Mesendoderm (in vitro differentiated cells): ENCODE results near the gene LMOD1.

Experiments used
- DNase-seq: peaks from one replicate; pipeline ENCODE4 v3.0.0; 2013
- H2AK5ac ChIP-seq: 2 replicates; pipeline ENCODE4 v1.6.1; 2013; ENCODE audit warnings: low read length, inconsistent platforms
- H2BK120ac ChIP-seq: 2 replicates; pipeline ENCODE4 v1.6.1; 2013; ENCODE audit warnings: low read depth, mild to moderate bottlenecking, low read length, moderate library complexity, mixed read lengths
- H2BK15ac ChIP-seq: replicated peaks from 2 replicates; pipeline ENCODE4 v1.6.1; 2013; ENCODE audit warnings: low read depth, mild to moderate bottlenecking, moderate library complexity
- H2BK5ac ChIP-seq: 2 replicates; pipeline ENCODE4 v1.6.1; 2013; ENCODE audit warnings: low read length, inconsistent platforms
- H3K18ac ChIP-seq: 2 replicates; pipeline ENCODE4 v1.6.1; 2013; ENCODE audit warnings: mild to moderate bottlenecking, low read length, mixed read lengths
- H3K23ac ChIP-seq: one replicate; pipeline ENCODE4 v1.6.1; 2013; ENCODE audit warnings: low read length
- H3K27ac ChIP-seq: 2 replicates; pipeline ENCODE4 v1.5.1; 2013; ENCODE audit warnings: low read depth, mild to moderate bottlenecking, inconsistent platforms, low read length, moderate library complexity
- H3K27me3 ChIP-seq: 2 replicates; pipeline ENCODE4 v1.6.1; 2013; ENCODE audit warnings: low read length, control low read depth, mild to moderate bottlenecking, inconsistent platforms; ENCODE audit not compliant: insufficient read depth, poor library complexity
- H3K36me3 ChIP-seq: 2 replicates; pipeline ENCODE4 v1.6.1; 2013; ENCODE audit warnings: low read length, inconsistent platforms; ENCODE audit not compliant: control insufficient read depth, insufficient read depth
- H3K4ac ChIP-seq: one replicate; pipeline ENCODE4 v1.6.1; 2013; ENCODE audit warnings: low read depth, mild to moderate bottlenecking, low read length, moderate library complexity
- H3K4me1 ChIP-seq: 2 replicates; pipeline ENCODE4 v1.6.1; 2013; ENCODE audit warnings: low read depth, low read length, inconsistent platforms; ENCODE audit not compliant: control insufficient read depth
- H3K4me2 ChIP-seq: 2 replicates; pipeline ENCODE4 v1.6.1; 2013; ENCODE audit warnings: low read length
- H3K4me3 ChIP-seq: 2 replicates; pipeline ENCODE4 v1.5.1; 2013; ENCODE audit warnings: mild to moderate bottlenecking, low read length
- H3K56ac ChIP-seq: one replicate; pipeline ENCODE4 v1.6.1; 2013; ENCODE audit warnings: low read length
- H3K79me1 ChIP-seq: 2 replicates; pipeline ENCODE4 v1.6.1; 2013; ENCODE audit warnings: low read length, inconsistent platforms
- H3K79me2 ChIP-seq: 2 replicates; pipeline ENCODE4 v1.6.1; 2013; ENCODE audit warnings: mild to moderate bottlenecking, low read length; ENCODE audit not compliant: control insufficient read depth, insufficient read depth
- H3K9ac ChIP-seq: 2 replicates; pipeline ENCODE4 v1.6.1; 2013; ENCODE audit warnings: low read length, inconsistent platforms
- H4K5ac ChIP-seq: one replicate; pipeline ENCODE4 v1.6.1; 2013; ENCODE audit warnings: low read length
- H4K8ac ChIP-seq: one replicate; pipeline ENCODE4 v1.6.1; 2013; ENCODE audit warnings: low read depth, mild to moderate bottlenecking, control low read depth, low read length, moderate library complexity
- WGBS: extraction: QIAGEN DNeasy Blood & Tissue Kit; methylation state at CpG from one replicate; pipeline ENCODE4 v1.1.7; 2013; ENCODE audit warnings: low lambda C conversion rate, missing lambda C conversion rate; ENCODE audit not compliant: insufficient coverage; ENCODE audit errors: extremely low coverage; 5-methylcytosine and 5-hydroxymethylcytosine counted together

Gene LMOD1

DNA sequence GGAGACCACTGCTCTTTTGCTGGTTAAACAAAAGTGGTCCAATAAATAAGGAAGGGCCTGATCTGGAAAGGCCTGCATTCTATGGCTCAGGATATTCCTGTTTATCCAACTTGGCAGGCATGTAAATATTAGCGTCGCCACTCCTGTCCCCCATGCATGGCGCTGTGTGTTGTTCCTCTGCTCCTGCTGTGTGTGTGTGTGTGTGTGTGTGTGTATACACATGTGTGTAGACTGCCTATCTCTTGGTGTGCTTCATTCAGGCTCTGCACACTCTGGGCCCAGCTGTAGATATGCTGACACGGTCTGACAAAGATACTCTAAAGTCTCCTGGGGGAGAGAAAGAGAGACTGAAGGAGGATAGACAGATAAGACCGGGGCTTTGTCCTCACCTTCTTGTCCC, 6.8 kb downstream of the LMOD1 start:
- no peaks in the 10 kb centered on the region for H3K79me2 ChIP-seq
- H2BK15ac ChIP-seq: no peak overlapping the region
- H2BK5ac ChIP-seq: no peak overlapping the region
- H2AK5ac ChIP-seq: no peak overlapping the region
- no peak overlapping the region for H2BK120ac ChIP-seq
- no peak overlapping the region for H3K9ac ChIP-seq
- H3K56ac ChIP-seq: no peak overlapping the region
- peaks cover 4% of the 10 kb centered on the region for H3K4me1 ChIP-seq
- H3K23ac ChIP-seq: no peak overlapping the region
- no peaks in the 10 kb centered on the region for H3K79me1 ChIP-seq
- no peak overlapping the region for H3K18ac ChIP-seq
- H3K27me3 ChIP-seq: no peaks in the 10 kb centered on the region
- no peak overlapping the region for H4K5ac ChIP-seq
- no peak for DNase-seq
- H3K27ac ChIP-seq: no peak overlapping the region
- H3K4me3 ChIP-seq: no peak overlapping the region
- no peak overlapping the region for H3K4me2 ChIP-seq
- no peak overlapping the region for H3K4ac ChIP-seq
- no peaks in the 10 kb centered on the region for H3K36me3 ChIP-seq
- H4K8ac ChIP-seq: no peak overlapping the region
- no CpG with 5 or more reads among the region's 5 CpGs for WGBS

DNA sequence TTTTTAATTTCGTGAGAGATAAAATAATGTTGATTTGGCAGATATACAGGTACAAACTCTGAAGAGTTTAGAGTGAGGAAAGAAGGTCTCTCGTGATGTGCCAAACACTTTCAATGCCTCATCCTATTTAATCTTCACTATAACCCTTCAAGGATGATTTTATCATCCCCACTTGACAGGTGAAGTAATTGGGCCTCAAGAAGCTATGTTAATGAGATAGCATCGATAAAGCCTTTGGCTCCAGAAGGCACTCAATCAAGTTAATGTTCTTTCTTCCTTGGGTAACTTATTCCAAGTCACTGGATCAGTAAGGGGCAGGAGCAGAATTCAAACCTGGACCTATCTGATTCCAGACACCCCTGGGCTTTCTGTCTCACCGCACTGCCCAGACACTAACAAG, 7.2 kb downstream of the LMOD1 start:
- Histone ChIP-seq H3K4me1 (peaks cover 4% of the 10 kb centered on the region), H3K23ac (no peak overlapping the region), H3K79me1 (no peaks in the 10 kb centered on the region), H3K27ac (no peak overlapping the region), H3K4ac (no peak overlapping the region), H4K8ac (no peak overlapping the region), H3K18ac (no peak overlapping the region), H3K56ac (no peak overlapping the region), H3K36me3 (no peaks in the 10 kb centered on the region), H3K9ac (no peak overlapping the region), H3K27me3 (no peaks in the 10 kb centered on the region), H3K4me2 (no peak overlapping the region), H2BK5ac (no peak overlapping the region), H3K4me3 (no peak overlapping the region), H2BK15ac (no peak overlapping the region), H2BK120ac (no peak overlapping the region), H4K5ac (no peak overlapping the region), H2AK5ac (no peak overlapping the region), H3K79me2 (no peaks in the 10 kb centered on the region)
- no peak for DNase-seq
- no CpG with 5 or more reads among the region's 4 CpGs for WGBS

DNA sequence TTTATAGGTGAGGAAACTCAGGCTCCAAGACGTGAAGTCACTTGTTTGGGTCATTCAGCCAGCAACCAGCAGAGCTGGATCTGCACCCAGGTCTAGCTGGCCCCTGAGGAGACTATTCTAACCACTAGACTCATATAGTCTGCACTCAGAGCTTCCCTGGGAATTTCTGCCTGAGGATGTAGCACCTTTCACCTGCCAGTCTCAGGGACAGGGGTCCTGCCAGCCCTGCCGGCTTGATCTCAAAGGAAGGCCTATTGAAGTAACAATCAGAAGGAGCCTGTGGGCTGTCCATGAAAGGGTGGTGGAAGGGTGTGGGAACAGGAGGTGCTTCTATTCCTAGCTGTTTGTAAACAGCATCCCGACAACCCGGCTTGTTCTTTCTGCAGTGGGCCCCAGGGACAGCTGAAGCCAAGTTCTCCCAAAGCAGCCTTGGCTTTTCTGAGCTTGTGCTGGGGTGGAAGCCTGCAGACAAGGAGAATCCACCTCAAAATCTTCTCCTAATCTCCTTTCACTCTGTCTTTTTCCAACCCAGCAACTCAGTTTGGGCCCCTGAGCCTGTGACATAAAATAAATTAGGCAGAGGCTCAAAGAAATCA, 7.8 kb downstream of the LMOD1 start:
- no peak overlapping the region for H3K4me3 ChIP-seq
- H2BK15ac ChIP-seq: no peak overlapping the region
- H3K27me3 ChIP-seq: no peaks in the 10 kb centered on the region
- H4K5ac ChIP-seq: no peak overlapping the region
- no peak overlapping the region for H3K56ac ChIP-seq
- H3K23ac ChIP-seq: no peak overlapping the region
- no peaks in the 10 kb centered on the region for H3K36me3 ChIP-seq
- H3K18ac ChIP-seq: no peak overlapping the region
- H3K4me2 ChIP-seq: no peak overlapping the region
- peaks cover 4% of the 10 kb centered on the region for H3K4me1 ChIP-seq
- H3K9ac ChIP-seq: no peak overlapping the region
- no peak for DNase-seq
- H4K8ac ChIP-seq: no peak overlapping the region
- H2BK120ac ChIP-seq: no peak overlapping the region
- no peaks in the 10 kb centered on the region for H3K79me2 ChIP-seq
- WGBS: no CpG with 5 or more reads among the region's 4 CpGs
- H2BK5ac ChIP-seq: no peak overlapping the region
- no peak overlapping the region for H3K4ac ChIP-seq
- no peak overlapping the region for H3K27ac ChIP-seq
- no peaks in the 10 kb centered on the region for H3K79me1 ChIP-seq
- H2AK5ac ChIP-seq: no peak overlapping the region

DNA sequence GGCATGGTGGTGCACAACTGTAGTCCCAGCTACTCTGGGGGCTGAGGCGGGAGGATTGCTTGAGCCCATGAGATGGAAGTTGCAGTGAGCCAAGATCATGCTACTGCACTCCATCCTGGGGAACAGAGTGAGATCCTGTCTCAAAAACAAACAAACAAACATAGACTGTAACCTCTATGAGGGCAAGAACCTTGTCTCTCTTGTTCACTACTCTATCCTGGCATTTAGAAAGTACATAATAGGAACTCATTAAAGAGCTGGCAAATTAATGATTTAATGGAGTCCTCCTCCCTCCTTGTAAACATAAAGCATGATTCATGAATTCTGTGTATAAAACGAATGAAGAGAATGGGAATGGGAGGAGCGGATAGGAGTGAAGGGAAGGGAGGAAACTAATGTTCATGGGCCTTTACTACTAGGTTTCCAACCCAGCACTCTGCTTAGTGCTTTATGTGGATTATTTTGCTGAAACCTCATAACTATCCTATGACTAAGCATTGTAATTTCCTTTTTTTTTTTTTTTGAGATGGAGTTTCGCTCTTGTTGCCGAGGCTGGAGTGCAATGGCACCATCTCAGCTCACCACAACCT, 8.6 kb downstream of the LMOD1 start:
- no peak overlapping the region for H2AK5ac ChIP-seq
- no peak overlapping the region for H3K18ac ChIP-seq
- H3K23ac ChIP-seq: no peak overlapping the region
- H3K4me1 ChIP-seq: peaks cover 4% of the 10 kb centered on the region
- DNase-seq: no peak
- no peak overlapping the region for H2BK15ac ChIP-seq
- H4K8ac ChIP-seq: no peak overlapping the region
- no peak overlapping the region for H3K4me3 ChIP-seq
- no peaks in the 10 kb centered on the region for H3K36me3 ChIP-seq
- 100% methylated on average over 1 of the region's 5 CpGs for WGBS
- no peak overlapping the region for H3K56ac ChIP-seq
- no peak overlapping the region for H4K5ac ChIP-seq
- H3K27me3 ChIP-seq: no peaks in the 10 kb centered on the region
- no peaks in the 10 kb centered on the region for H3K79me1 ChIP-seq
- no peak overlapping the region for H3K4ac ChIP-seq
- H2BK120ac ChIP-seq: no peak overlapping the region
- no peak overlapping the region for H3K27ac ChIP-seq
- H3K9ac ChIP-seq: no peak overlapping the region
- no peak overlapping the region for H2BK5ac ChIP-seq
- H3K79me2 ChIP-seq: no peaks in the 10 kb centered on the region
- no peak overlapping the region for H3K4me2 ChIP-seq

GRCh38 chr1:201933840-201934430, 12.4 kb downstream of the LMOD1 start:
- DNase-seq: no peak
- no peaks in the 10 kb centered on the region for H3K79me1 ChIP-seq
- H3K9ac ChIP-seq: no peak overlapping the region
- H3K4ac ChIP-seq: no peak overlapping the region
- no peak overlapping the region for H2BK120ac ChIP-seq
- no peak overlapping the region for H4K8ac ChIP-seq
- WGBS: no CpG with 5 or more reads among the region's 5 CpGs
- no peak overlapping the region for H3K27ac ChIP-seq
- no peak overlapping the region for H4K5ac ChIP-seq
- H2BK15ac ChIP-seq: no peak overlapping the region
- H3K4me1 ChIP-seq: no peaks in the 10 kb centered on the region
- no peak overlapping the region for H3K23ac ChIP-seq
- H3K27me3 ChIP-seq: no peaks in the 10 kb centered on the region
- H3K4me3 ChIP-seq: no peak overlapping the region
- no peak overlapping the region for H3K56ac ChIP-seq
- H3K18ac ChIP-seq: no peak overlapping the region
- H3K79me2 ChIP-seq: no peaks in the 10 kb centered on the region
- H2AK5ac ChIP-seq: no peak overlapping the region
- no peak overlapping the region for H2BK5ac ChIP-seq
- H3K4me2 ChIP-seq: no peak overlapping the region
- H3K36me3 ChIP-seq: no peaks in the 10 kb centered on the region

- no peak overlapping the region for H2BK5ac ChIP-seq
- H3K23ac ChIP-seq: no peak overlapping the region
- no peak overlapping the region for H3K27ac ChIP-seq
- H2BK120ac ChIP-seq: no peak overlapping the region
- no peaks in the 10 kb centered on the region for H3K27me3 ChIP-seq
- no peaks in the 10 kb centered on the region for H3K36me3 ChIP-seq
- DNase-seq: no peak
- H3K4me1 ChIP-seq: no peaks in the 10 kb centered on the region
- H2BK15ac ChIP-seq: no peak overlapping the region
- no peaks in the 10 kb centered on the region for H3K79me2 ChIP-seq
- H3K4ac ChIP-seq: no peak overlapping the region
- no peak overlapping the region for H3K4me3 ChIP-seq
- H3K18ac ChIP-seq: no peak overlapping the region
- WGBS: 100% methylated on average over 2 of the region's 5 CpGs
- H3K9ac ChIP-seq: no peak overlapping the region
- no peaks in the 10 kb centered on the region for H3K79me1 ChIP-seq
- no peak overlapping the region for H3K56ac ChIP-seq
- no peak overlapping the region for H3K4me2 ChIP-seq
- H2AK5ac ChIP-seq: no peak overlapping the region
- H4K8ac ChIP-seq: no peak overlapping the region
- no peak overlapping the region for H4K5ac ChIP-seq
These were observed 15.5 kb downstream of the LMOD1 start for GRCh38 chr1:201930803-201931202.
